ENCODE data around the gene DLG2. TPM values are rescaled to one million over a fixed set of nuclear protein-coding genes. Genes with fewer than 3 reads are reported as not detected.

Gene DLG2
- total and polyA plus RNA-seq, 2 of the 4 experiments (the other 2 are of a cell fraction) = 0.31 to 0.36 TPM

DNA sequence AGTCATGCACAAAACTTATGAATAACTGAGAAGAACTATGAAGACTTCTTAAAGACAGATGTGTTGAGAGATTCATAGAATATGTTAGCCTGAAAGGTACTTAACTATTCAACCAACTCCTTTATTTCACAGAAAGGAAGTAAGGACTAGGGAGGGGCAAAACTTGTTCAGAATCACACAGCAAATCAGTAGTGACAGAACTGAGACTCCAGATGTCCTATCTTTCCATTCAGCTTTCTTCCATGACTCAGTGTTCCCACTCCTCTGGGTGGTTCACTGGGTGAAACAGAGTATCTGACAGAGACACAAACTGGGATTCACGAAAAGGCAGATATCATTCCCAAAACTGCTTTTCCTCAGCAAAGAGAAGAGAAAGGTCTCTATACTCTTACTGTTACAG lies 1053.3 kb downstream of the DLG2 start:
- dilution Hi-C loops (cut with HindIII; ENCODE audit: low sequenced_read_pairs, unreplicated experiment) = no loop called here
- WGBS, 2 experiments (ENCODE audit: extremely low coverage in 2 of 2, insufficient read length in 1 of 2) = no CpG with 5 or more reads among the region's 1 CpG
- H3K4me3 ChIP-seq (ENCODE audit: insufficient read depth, low read depth, low read length) = no peak overlapping the region
- ChIA-PET CTCF (interaction anchor here (0.7 kb wide), 1 partner anchor 10 kb away, joined by 3 read pairs; no protein-coding TSS in a partner anchor), POLR2A (ENCODE audit: unreplicated experiment) (no interaction called here)
- H3K18ac ChIP-seq (ENCODE audit: low read depth, low read length) = no peak overlapping the region
- no peaks in the 10 kb centered on the region for H3K9me1 ChIP-seq (ENCODE audit: insufficient read depth, low read length)
- no peaks in the 10 kb centered on the region for H3K9me3 ChIP-seq (ENCODE audit: control insufficient read depth, insufficient read depth, low read length)
- no peak overlapping the region for H2BK120ac ChIP-seq (ENCODE audit: low read depth, low read length)
- intact Hi-C loops (cut with micrococcal nuclease) = no loop called here
- no peaks in the 10 kb centered on the region for H3K27me3 ChIP-seq (ENCODE audit: control insufficient read depth, insufficient read depth, low read length)
- no peak overlapping the region for H3K4ac ChIP-seq (ENCODE audit: low read depth, low read length)
- no peak overlapping the region for H3K4me2 ChIP-seq (ENCODE audit: low read depth, low read length)
- H2BK15ac ChIP-seq (ENCODE audit: low read depth, low read length) = no peak overlapping the region
- H2AK9ac ChIP-seq (replicated peaks; ENCODE audit: low read depth, low read length, poor library complexity) = no peak overlapping the region
- H4K91ac ChIP-seq (ENCODE audit: insufficient read depth, low read depth, low read length) = no peak overlapping the region
- H2AFZ ChIP-seq (replicated peaks; ENCODE audit: low read length, poor library complexity) = no peak overlapping the region
- H3K36me3 ChIP-seq (ENCODE audit: control insufficient read depth, insufficient read depth, low read length) = no peaks in the 10 kb centered on the region
- no peak overlapping the region for H4K8ac ChIP-seq (ENCODE audit: low read depth in 2 of 2, low read length in 2 of 2)
- no peak overlapping the region for H3K14ac ChIP-seq (replicated peaks; ENCODE audit: low read depth, low read length)
- H4K5ac ChIP-seq (ENCODE audit: low read depth, low read length) = no peak overlapping the region
- H3K9ac ChIP-seq (ENCODE audit: low read depth, low read length) = no peak overlapping the region
- no peak overlapping the region for H3K27ac ChIP-seq (ENCODE audit: insufficient read depth, low read length)
- no TSS peak for BruUV-seq (replicated peaks)
- ATAC-seq (ENCODE audit: low read depth) (no peak), DNase-seq (no peak)
- no peak overlapping the region for H2BK5ac ChIP-seq (ENCODE audit: low read depth, low read length, poor library complexity, severe bottlenecking)
- H3K23ac ChIP-seq (ENCODE audit: low read depth, low read length) = no peak overlapping the region
- in situ Hi-C loops (cut with MboI; ENCODE audit: low sequenced_read_pairs) = no loop called here
- TF ChIP-seq POLR2A (IDR thresholded peaks at IDR 0.05; ENCODE audit: low read depth, low read length) = no peak
- TF ChIP-seq FOS (IDR thresholded peaks at IDR 0.05; ENCODE audit: low read depth, low read length) = no peak
- no peak for TF ChIP-seq RAD21 (IDR thresholded peaks at IDR 0.05; ENCODE audit: low read length)
- TF ChIP-seq RCOR1 (IDR thresholded peaks at IDR 0.05; ENCODE audit: insufficient replicate concordance, low read length) = no peak
- TF ChIP-seq USF2 (IDR thresholded peaks at IDR 0.05; ENCODE audit: low read depth, low read length) = no peak
- H3K79me1 ChIP-seq (ENCODE audit: low read depth in 1 of 2, low read length in 2 of 2) = no peaks in the 10 kb centered on the region
- H3K4me1 ChIP-seq (ENCODE audit: control insufficient read depth, insufficient read depth, low read length) = no peaks in the 10 kb centered on the region
- no peak overlapping the region for H3K56ac ChIP-seq (ENCODE audit: extremely low read depth, insufficient read depth, low read length)
- H4K20me1 ChIP-seq (ENCODE audit: insufficient read depth, low read length) = no peaks in the 10 kb centered on the region
- H2AK5ac ChIP-seq (ENCODE audit: low read depth, low read length) = no peak overlapping the region
- no peak overlapping the region for H2BK20ac ChIP-seq (ENCODE audit: low read depth, low read length)

Measured in IMR-90 (cell line).